Renal pelvis (tissue), 4 donors: ENCODE measurements around the gene DDX23. TPM values are rescaled to one million over a fixed set of nuclear protein-coding genes. Genes with fewer than 3 reads are reported as not detected.

ENCODE experiments used
- DNase-seq: peaks from one replicate; pipeline ENCODE4 v3.0.0-alpha.2; 2013
- polyA plus RNA-seq, 3 donors: library from polyadenylated mRNA; unstranded; fragments of 120-200 nt; gene quantifications; one replicate each; pipeline ENCODE4 v1.2.1, GENCODE V29; 2013; ENCODE audit not compliant: insufficient read length in 3 of 3

The DDX23 gene
- polyA plus RNA-seq, 3 donors = 103 to 125 (median 108) TPM

- no peak for DNase-seq
Observed at GRCh38 chr12:48827026-48827425, 24.9 kb downstream of the DDX23 start.

GRCh38 chr12:48826209-48826855, 25.6 kb downstream of the DDX23 start:
- DNase-seq = no peak

GRCh38 chr12:48824905-48825304, 27.1 kb downstream of the DDX23 start:
- DNase-seq = no peak

DNA sequence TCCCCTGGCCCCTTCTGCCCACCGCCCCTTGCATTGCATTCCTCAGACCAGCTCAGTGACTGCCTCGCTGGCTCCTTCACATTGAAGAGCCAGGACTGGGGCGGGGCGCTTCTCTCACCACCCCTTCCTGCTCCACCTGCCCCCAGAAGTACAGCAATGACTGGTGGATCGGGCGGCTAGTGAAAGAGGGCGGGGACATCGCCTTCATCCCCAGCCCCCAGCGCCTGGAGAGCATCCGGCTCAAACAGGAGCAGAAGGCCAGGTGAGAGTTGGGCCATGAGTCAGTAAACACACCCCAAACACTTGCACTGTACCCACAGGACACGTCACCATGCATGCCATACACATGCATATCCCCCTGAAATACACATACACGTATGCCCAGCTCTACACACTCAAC, 27.9 kb downstream of the DDX23 start:
- DNase-seq = no peak

GRCh38 chr12:48823281-48823680, 28.7 kb downstream of the DDX23 start:
- DNase-seq = no peak

GRCh38 chr12:48822711-48823110, 29.3 kb downstream of the DDX23 start:
- DNase-seq = no peak

GRCh38 chr12:48822139-48822538, 29.8 kb downstream of the DDX23 start:
- no peak for DNase-seq

GRCh38 chr12:48819986-48820725, 31.8 kb downstream of the DDX23 start:
- peak; percentile 42 for DNase-seq

DNA sequence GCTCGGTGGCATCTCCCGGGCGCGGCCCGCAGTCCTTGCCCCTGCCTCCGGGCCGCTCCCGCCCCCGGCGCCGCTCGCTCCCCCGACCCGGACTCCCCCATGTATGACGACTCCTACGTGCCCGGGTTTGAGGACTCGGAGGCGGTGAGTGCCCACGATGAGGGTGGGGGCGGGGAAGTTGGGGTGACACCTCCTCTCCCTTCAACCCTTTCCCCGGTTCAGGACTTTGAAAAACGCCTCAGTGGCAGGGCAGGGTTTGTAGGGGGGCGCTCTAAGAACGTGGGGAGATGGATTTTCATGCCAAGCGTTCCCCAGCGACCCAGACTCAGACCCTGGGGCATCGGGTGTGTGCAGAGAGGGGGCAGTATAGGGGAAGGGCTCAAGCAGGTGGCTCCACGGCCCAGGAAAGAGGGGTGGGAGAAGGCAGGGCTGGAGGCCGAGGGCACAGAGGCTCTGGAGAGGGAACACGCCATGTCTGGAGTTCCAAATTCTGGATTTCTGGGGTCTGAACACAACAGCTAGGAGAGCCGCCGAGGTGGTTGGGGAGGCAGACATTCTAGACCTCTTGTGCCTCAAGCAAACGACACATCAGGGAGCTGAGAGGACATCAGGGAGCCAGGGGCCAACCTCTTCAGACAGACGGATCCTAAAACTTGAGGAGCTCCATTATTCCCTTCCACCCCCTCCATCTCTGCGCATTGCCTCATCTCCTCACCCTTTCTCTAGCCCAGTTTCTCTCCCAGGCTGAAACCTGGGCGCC, 33.0 kb downstream of the DDX23 start:
- no peak for DNase-seq

- peak; percentile 72 for DNase-seq
Observed at GRCh38 chr12:48817873-48818830, 33.8 kb downstream of the DDX23 start, which contains the start of gene CACNB3. CACNB3 (plus strand) TSS chr12:48818496; CDS start chr12:48818930, 434 bp downstream.

DNA sequence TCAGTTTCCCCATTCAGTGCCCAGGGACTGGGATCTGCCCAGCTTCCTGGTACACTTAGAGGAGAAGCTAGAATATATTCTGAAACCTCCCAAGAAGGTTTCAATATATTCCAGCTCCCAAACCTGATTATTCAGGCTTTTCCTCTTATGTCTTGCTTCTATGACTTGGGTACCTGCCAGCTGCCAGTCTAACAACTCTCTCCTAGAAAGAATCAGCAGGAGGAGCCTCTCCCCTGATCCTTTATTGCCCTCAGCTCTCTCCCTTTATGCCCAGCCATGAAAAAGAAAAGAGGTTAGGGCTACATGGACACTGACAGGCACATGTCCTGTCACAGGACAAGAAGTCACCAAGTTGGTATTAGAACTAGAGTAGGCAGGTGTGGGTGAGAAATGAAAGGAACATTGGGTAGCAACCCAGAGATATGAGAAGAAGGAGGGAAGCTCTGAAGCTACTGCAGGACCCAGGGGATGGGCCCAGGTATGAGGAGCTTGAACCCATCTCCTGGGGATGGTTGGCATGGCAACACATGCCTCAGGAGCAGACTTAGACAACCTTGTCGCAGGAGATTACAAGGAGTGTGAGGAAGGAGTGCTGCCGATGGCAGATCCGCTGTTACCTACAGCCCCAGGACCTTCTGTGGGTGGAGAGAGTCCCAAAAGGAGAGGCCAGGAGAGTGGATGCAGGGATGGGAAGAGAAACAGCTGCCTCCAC, 35.7 kb downstream of the DDX23 start:
- DNase-seq = no peak

DNA sequence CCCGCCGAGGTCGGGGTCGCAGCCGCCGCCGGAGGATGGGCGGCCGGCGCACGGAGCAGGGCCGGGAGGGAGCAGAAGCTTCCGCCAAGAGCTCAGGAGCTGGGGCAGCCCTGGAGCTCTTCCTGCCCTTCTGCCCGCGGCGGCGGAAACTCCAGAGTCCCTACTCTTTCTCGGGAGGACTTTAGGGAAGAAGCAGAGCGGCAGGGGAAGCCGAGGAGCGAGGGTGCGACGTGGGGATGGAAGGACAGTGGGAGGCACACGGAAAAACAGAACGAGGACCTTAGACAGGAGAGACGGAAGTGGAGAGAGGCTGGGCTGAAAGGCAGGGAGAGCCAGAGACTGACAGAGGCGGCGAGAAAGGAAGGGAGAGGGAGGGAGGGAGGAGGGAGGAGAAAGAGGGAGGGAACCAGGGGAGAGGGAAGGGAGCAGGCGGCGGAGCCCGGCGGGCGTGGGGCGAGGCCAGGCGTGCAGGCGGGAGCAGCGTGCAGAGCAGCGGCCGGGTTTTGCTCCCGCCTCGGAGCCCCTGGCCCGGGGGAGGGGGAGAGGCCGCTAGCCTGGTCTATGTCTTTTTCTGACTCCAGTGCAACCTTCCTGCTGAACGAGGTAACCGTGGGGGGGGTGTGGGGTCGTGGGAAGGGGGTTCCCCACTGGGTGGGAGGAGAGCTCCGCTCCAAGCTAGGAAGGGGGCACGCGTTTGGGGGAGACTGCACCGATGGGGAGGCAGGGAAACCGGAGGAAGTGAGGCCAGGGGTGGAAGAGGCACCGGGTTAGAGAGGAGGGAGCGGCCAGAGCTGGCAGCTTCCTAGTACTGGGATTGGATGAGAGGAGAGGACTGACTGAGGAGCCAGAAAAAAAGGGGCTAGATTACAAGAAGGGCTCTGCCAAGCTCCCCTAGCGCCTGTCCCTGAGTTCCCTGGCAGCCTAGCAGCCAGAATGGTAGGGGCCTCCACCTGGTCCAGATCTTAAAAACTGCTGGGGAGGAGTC, 36.5 kb downstream of the DDX23 start:
- DNase-seq = peak; percentile 83

DNA sequence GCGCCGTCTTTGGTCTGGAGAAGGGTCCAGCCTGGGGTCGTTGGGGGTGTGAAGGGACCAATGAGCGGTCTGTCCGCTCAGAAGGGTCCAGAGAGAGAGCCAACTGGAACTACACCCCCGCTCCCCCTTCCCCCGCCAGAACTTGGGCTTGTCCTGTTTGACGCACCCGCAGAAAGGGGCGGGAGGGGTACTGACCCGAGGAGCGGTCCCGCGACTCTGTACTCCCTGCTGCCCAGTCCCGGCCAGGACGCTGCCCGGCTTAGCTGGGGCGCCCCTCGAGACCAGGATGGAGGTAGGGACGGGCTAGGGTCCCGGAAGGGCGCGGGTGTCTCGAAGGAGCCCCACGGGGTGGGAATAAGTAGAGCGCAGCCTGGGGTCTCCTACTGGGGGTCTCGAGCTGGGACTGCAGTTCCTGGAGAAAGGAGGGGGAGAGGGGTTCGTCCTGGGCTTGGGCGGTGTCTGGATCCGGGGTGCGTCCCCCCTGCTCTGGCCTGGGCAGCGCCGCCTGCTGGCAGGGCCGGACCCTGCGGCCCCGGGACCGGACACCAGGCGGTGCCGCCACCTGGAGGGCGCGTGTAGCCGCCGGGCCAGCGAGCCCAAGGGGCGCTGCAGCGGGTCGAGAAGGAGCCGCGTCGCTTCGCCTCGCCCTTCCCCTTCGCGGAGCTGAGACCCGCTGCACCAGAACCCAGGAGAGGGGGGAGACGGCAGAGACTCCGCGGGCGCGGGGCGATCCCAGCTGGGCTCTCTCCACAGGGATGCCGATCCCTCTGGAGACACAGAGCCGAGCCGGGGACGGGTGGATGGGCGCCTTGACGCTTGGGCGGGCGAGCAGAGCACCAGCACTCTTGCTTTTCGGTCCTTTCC, 37.5 kb downstream of the DDX23 start:
- DNase-seq = peak; percentile 68

GRCh38 chr12:48813465-48814261, 38.3 kb downstream of the DDX23 start:
- DNase-seq = peak; percentile 69

- no peak for DNase-seq
Observed at GRCh38 chr12:48812389-48812788, 39.6 kb downstream of the DDX23 start.

GRCh38 chr12:48811437-48812090, 40.4 kb downstream of the DDX23 start:
- no peak for DNase-seq

- peak; percentile 70 for DNase-seq
Observed at GRCh38 chr12:48810903-48811431, 41.0 kb downstream of the DDX23 start.
